Inflammatory macrophage (primary cell): ENCODE results near the gene TTLL11.

ENCODE experiments used
- DNase-seq, 2 donors: peaks; one replicate each; pipeline ENCODE4 v3.0.0-alpha.2; 2020 to 2022

Gene TTLL11

GRCh38 chr9:121822093-121823085 lies 270.7 kb downstream of the TTLL11 start:
- no peak for DNase-seq

DNA sequence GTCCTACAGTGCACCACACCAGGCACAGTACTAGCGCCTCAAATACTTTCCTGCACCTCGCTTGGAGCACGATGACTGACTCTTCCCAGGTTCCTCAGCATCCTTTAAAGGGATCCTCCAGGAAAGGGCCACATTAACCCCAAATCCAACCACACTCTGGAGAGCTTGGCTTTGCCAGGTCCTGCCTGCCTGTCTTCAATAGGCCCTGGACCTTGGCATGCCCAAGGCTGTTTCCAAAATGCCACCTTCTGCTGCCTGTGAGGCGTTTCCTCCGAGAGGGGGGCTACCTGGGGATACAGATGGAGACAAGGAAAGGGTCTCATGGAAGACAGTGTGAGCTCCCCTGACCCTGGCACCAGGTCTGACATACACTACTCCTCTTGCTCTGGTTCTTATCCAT lies 271.8 kb downstream of the TTLL11 start:
- DNase-seq, result no peak

DNA sequence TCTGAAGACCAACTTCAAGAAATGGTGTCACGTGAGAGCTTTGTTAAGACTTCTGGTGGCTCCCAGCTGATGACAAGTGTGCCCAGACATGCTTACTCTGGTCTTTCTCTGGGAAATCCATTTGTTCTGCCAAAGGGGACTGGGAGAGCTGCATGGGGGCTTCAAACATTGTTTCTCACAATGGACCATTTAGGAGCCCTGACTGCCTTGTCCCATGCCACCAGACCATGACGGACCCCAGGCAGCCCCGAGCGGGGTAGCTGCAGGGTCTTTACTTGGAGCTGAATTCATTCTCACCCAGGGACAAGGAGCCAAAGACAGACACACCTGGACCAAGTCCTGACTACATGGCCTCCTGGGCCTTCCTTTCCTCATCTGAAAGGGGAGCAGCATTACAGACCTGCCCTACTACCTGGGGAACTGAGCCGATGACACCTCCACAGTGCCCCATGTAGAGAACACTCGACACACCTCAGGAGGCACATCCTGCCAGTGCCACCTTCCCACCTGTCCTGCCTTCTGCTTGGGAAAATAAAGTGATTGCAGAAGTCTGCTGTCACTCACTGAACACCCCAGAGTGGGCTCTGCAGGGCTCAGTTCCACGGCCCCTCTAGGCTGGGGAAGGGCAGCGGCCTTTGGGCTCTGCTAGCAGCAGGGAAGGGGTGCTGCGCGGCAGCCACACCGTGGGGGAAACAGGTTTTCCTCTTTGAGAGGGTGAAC lies 272.7 kb downstream of the TTLL11 start:
- no peak for DNase-seq

- peak in 1 of 2 donors; percentile 2 for DNase-seq
These were observed 273.5 kb downstream of the TTLL11 start for GRCh38 chr9:121819428-121820231.

GRCh38 chr9:121818841-121819427 lies 274.2 kb downstream of the TTLL11 start:
- DNase-seq, result no peak

DNA sequence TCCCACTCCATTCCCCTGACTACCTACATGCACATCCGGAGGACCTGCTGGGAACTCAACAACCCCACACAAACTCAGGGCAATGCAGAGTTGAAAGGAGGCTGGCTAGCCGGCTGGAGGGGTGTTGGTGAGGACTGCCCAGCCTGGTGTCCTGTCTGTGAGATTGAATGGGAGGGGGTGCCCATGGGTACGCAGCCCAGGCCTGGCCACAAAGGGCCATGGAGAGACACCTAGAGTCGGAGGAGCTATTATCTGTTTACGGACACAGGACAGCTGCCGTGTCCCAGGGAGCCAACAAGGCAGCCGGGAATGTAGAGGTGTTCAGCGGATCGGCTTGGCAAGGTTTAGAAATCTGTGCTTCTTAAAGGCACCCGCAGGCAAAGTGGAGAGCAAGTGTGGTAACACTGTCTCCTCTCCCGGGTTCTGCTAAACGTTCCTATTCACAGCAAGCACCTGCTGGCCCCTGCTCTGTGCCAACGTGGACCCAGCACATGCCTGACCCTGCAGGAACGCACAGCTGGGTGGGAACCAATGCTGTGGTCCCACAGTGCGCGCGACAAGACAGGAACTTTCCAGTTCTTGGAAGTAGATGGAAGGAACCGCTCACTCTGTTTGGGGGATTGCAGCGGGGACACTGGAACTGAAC lies 275.0 kb downstream of the TTLL11 start:
- no peak for DNase-seq

GRCh38 chr9:121817476-121817875 lies 275.6 kb downstream of the TTLL11 start:
- no peak for DNase-seq

- DNase-seq, result no peak
These were observed 276.2 kb downstream of the TTLL11 start for GRCh38 chr9:121816845-121817450.

- no peak for DNase-seq
These were observed 276.7 kb downstream of the TTLL11 start for GRCh38 chr9:121816449-121816817.

GRCh38 chr9:121815546-121816448 lies 277.3 kb downstream of the TTLL11 start:
- DNase-seq, result no peak

DNA sequence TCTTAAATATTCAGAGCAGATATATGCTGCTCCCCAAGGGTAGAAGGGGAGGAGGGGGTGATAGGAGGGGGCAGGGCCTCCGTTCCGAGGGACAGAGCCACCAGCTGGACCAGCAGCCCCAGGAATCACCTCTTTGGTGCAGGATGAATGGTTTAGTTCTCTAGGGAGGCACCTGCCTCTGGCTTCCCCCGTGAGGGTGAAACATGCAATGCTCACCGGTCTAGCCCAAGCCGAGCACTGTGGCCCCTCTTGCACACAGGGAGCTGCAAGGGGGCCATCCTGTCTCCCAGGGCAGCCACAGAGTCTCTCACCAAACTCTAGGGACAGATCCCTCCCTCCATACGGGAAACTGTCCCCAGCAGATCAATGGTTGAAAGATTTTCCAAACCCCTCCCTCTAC lies 278.0 kb downstream of the TTLL11 start:
- DNase-seq, result no peak

- no peak for DNase-seq
These were observed 278.5 kb downstream of the TTLL11 start for GRCh38 chr9:121814594-121814993.

DNA sequence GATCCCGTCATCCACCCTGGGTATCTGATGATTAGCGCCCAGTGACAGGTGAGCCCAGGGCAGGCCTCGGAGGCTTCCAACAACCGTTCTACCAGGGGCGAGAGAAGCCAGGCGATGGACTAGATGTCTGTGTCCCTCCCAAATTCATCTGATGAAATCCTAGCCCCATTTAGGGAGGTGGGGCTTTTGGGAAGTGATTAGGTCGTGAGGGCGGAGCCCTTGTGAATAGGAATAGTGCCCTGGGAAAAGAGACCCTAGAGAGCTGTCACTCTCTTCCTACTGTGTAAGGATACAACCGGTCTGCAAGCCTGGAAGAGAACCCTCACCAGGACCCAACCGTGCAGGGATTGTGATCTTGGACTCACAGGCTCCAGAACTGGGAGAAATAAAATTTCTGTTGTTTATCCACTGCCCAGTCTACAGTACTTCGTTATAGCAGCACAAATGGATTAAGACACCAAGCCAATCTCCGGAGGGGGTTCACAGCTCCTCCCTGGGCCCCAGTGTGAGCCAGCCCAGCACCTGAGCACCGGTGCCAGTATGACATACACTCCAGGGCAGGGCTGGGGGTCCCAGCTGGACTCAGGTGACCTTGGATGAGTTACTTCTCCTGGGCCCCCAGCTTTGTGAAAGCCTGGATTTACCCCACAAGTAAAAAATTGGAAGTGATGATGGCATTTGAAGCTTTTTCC lies 279.4 kb downstream of the TTLL11 start:
- DNase-seq, result no peak

- no peak for DNase-seq
These were observed 280.9 kb downstream of the TTLL11 start for GRCh38 chr9:121812159-121812735.

GRCh38 chr9:121811751-121812150 lies 281.4 kb downstream of the TTLL11 start:
- no peak for DNase-seq

DNA sequence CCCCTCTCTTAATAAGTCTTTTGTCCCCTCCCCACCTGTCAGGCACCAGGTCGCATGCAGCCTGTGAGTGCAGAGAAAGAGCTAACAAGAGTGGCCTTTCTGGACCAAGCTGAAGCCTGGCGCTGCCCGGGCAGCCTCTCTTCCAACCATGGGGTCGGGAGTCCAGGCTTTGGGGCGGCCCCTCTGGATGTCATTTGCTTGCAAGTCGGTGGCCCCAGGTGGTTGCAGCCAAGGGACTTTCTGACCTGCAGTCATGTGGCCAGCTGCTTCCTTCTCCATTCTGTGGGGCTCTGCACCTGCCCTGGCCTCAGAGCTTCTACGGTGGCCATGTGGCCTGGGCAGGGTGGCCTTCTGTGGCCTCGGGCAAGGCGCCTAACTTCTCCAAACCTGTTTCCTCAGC lies 282.0 kb downstream of the TTLL11 start:
- DNase-seq, result no peak

DNA sequence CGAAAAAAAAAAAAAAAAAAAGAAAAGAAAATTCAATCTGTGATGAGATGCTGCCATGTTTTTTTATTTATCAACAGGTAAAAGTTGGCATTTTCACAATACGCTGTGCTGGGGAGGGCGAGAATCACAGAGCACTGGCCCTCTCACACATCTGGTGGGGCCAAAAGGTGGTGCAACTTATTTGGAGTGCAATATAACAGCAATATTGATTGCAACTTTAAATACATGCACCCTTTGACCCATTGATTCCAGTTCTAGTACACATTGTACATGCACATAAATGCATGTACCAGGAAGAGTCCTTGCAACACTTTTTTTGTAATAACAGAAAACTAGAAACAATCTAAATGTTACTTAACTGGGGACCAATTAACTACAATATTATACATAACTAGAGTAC lies 282.6 kb downstream of the TTLL11 start:
- no peak for DNase-seq

DNA sequence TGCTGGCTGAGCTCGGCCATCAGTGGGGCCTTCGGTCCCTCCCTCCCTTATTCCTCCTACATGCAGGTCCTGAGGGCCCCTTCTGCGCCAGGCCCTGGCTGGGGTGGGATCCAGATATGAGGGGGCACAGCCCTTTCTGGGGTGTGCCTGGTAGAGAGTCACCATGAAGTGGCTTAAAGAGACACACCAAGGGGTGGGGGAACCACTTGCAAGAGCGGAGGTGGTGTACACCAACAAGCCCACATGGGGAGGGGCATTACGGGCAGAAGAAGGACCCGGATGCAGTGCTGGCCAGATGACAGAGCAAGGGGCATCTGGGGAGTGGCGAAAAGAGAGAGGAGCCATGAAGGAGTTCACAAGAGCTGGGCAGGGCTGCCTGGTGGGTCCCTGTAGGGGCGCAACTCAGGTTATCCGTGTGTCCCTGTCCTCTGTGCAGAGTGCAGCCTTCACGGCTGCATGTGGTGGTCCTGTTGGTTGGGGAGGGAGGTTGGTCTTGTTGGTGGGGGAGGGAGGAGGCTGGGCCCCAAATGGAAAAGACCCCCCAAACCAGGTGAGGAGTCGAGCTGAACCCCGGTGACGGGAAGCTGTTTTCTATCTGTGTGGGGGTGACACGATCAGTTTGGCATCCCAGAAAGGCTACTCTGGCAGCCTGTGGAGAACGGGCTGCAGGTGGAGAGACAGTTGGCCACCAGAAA lies 283.6 kb downstream of the TTLL11 start:
- no peak for DNase-seq

DNA sequence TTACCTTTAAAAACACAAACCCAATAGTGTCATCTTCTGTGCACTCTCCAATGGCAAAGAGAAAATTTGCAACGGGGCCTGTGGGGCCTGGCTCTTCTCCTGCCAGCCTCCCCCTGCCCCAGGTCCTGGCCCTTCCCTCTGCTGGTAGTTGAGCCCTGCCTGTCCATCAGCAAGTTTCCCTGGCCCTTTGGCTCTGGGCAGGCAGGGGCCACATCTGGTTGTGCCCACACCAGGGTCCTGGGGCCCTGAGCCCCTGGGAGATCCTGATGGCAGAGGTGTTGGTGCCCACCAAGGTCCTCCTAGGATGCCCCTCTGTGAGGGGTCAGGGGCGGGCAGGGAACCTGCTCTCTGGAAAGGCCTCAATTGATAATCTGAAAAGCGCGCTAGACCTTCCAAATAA lies 284.3 kb downstream of the TTLL11 start:
- DNase-seq, result no peak
